ENCODE results near the gene TMIE.
A peak's percentile ranks its signal among the peaks of the same experiment; 100 is the strongest.
"Not testable (repeated sequence)": the region's sequence is repeated elsewhere in the genome, so short reads cannot be mapped to it uniquely, and the experiment has no call there.

The TMIE gene

GRCh38 chr3:46725621-46726314 lies 24.6 kb downstream of the TMIE start:
- DNase-seq (ENCODE audit: low spot score), result no peak

DNA sequence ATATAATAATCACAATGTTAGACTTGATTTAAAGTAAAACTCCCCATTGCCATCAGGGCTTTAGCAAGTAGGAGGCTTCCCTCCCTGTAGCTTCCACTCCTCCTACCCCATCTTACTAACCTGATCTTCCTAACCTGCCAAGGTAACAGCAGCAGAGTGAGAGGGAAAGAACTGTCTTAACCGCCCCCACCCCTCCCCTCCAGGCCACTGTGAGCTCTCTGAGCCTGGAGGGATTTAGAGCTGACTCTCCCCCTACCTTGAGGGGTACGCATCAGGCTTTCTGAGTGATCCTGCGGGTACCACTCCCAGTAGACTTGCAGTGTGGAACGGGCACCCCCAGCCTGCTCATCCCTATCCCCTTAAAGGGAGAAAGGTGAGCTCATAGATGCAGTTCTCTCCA lies 27.8 kb downstream of the TMIE start:
- no peak for DNase-seq (ENCODE audit: low spot score)

GRCh38 chr3:46730819-46731218 lies 29.6 kb downstream of the TMIE start:
- DNase-seq (ENCODE audit: low spot score), result no peak

DNA sequence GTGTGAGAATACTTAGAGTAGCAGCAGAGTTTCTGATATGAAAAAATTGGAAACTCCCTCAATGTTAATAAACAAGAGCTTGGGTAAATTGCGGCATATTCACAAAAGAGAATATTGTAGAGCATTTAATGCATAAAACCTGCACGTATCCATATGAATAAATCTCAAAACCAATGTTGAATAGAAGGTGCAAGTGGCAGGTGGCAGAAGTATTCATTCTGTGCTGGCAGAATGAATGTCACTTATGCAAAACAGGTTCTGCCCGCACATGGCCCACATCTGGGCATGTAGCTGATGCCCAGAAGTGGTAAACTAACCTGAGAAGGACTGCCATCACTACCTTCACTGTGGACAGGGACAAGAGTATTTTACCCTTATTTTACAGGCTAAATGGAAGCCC lies 30.6 kb downstream of the TMIE start:
- no peak for DNase-seq (ENCODE audit: low spot score)

- DNase-seq (ENCODE audit: low spot score), result no peak
Observed at GRCh38 chr3:46733026-46733800, 32.0 kb downstream of the TMIE start.

- no peak for DNase-seq (ENCODE audit: low spot score)
Observed at GRCh38 chr3:46734773-46735172, 33.6 kb downstream of the TMIE start.

DNA sequence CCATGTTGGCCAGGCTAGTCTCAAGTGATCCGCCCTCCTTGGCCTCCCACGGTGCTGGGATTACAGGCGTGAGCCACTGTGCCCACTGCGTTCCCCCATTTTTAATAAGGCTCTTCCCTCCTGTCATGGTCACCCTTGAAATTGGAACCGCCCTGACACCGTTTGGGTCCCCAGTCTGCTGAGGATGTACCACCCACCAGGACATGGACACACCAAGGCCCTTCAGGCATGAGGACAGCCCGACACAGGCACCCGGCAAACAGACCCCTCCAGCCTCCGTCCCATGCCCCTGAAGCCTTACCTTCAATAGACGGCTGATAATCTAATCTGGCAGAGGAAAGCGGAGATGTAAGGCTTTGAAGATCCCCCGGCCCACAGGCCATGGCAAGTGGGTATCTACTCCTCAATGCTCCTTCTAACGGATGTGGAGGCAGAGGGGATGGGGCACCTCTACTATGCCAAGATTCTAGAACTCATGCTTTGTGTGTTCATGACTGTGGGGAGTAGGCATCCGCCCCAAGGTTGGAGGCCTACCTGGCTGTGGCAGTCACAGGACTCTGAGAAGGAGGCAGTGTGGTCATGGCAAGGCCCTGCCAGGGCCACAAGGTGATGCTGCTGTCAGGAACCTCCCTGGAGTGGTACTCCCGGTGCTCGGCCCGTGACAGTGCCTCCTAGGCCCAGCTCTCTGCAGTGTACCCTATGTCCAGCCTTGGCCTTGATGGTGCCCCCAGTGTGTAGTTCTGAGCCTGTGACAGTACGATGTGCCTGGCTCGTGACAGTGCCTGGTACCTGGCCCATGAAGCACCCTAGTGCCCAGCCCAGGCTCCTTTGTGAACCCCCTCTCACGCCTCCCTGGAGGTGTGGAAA lies 35.0 kb downstream of the TMIE start:
- DNase-seq (ENCODE audit: low spot score), result no peak

GRCh38 chr3:46737329-46737731 lies 36.1 kb downstream of the TMIE start:
- no peak for DNase-seq (ENCODE audit: low spot score)

GRCh38 chr3:46739565-46739964 lies 38.4 kb downstream of the TMIE start:
- not testable (repeated sequence) for DNase-seq (ENCODE audit: low spot score)

DNA sequence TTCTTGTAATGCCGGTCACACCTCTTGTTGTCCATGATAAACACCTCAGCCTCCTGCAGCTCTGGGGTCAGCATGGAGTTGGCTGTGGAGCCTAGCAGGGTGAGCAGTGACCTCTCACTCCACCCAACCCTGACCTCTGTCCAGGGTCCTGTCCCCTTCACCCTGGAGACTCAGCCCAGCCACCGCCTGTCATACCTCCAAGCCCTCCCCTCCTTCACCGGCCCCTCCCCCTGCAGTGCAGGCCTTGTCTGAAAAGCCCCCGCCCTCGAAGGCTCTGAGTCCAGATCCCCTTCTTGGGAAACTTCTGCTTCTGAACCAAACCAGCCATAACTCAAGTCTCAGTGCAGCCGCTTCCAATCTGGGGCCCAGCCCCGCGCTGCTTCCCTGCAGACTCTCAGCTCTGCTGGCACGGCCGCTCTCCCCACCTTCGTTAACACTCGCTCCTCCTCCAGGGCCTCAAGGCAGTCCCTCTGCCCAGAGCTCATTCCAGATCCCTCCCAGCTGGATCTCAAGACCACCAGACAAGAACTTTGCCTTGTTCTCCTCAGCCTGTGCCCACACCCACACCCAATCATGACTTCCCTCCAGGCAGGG lies 41.9 kb downstream of the TMIE start:
- no peak for DNase-seq (ENCODE audit: low spot score)

- DNase-seq (ENCODE audit: low spot score), result no peak
Observed at GRCh38 chr3:46746711-46747110, 45.5 kb downstream of the TMIE start.

DNA sequence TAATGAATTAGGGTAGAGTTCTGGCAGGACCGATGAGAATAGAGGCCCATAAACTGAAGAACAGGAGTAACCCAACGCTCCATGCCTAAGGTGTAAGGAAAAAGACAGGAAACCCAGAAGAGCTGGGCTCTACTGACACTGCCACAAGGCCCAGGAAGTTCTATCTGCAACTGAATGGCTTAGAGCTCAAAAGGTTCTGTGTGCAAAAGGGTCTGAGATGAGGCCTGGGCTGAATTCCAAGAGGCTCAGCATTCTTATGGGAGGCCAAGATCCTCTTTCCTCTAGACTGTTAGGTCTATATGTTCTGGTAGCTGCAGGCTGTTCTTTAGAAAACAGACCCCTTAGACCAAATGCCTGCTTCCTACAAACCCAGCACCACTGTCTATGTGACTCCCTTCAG lies 47.0 kb downstream of the TMIE start:
- no peak for DNase-seq (ENCODE audit: low spot score)

GRCh38 chr3:46749129-46749528 lies 47.9 kb downstream of the TMIE start:
- DNase-seq (ENCODE audit: low spot score), result no peak

DNA sequence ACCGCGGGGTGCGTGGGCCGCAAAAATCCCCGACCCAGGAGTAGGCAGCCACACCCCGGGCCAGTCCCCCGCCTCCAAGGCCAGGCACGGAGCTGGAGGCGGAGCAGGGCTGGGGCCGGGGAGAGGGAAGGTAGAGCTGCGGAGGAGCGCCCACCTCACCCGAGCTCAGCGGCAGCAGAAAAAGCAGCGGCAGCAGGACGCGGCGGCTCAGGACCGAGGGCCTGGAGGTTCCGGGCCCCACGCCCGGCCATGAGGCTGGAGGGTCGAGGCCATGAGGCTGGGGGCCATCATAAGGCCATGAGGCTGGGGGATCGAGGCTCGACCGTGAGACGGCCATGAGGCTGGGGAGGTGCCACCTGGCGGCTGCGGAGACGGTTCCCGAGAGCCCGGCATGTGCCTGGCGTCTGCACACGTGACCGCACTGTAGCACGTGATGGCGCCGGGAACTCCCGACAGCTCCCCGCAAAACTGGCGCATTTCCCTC lies 49.4 kb downstream of the TMIE start:
- no peak for DNase-seq (ENCODE audit: low spot score)

GRCh38 chr3:46753127-46753526 lies 51.9 kb downstream of the TMIE start:
- DNase-seq (ENCODE audit: low spot score), result peak; percentile 19

GRCh38 chr3:46755646-46756045 lies 54.5 kb downstream of the TMIE start:
- no peak for DNase-seq (ENCODE audit: low spot score)

DNA sequence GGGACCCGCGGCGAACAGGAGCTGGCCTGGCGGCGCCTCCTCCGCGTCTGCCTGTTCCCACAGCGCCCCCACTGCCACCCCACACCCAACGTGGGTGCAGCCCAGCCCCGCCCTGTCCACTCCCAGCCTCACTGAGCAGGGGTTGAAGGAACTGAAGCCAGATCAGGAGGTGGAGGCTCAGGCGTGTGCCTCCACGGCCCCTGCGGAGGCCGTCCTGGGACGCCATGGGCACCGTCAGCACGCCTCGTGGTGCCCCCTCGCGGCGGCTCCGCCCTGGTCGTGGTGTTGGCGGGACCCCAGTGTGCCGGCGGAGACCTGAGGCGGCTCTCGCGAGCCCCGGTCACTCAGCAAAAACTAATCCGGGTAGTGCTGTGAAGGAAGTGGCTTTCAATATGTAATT lies 55.5 kb downstream of the TMIE start:
- DNase-seq (ENCODE audit: low spot score), result no peak

GRCh38 chr3:46759239-46760167 lies 58.3 kb downstream of the TMIE start:
- DNase-seq (ENCODE audit: low spot score), result no peak
